Measurements from ENCODE around the gene S100B. TPM values are rescaled to one million over a fixed set of nuclear protein-coding genes. Genes with fewer than 3 reads are reported as not detected.

Gene S100B
- total RNA-seq, 1 donor from 2014 or later = not detected

DNA sequence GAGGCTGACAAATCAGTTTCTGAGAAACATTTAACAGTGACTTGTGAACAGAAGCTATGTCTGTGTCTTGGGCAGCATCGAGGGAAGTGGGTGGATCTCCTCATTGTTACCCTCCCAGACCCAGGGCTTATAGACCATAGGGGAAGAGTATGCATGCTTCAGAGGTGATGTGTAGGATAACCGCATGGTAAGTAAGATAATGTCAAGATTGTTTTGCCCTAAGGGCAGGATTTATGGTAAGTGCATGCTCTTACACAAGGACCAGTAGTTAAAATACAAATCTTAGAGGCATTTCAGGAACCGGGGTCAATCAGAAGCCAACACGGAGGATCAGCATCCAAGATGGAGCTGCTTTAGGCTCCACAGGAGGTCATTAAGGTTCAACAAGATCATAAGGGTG is 22.8 kb upstream of the S100B start:
- no peak for DNase-seq (ENCODE audit: low read depth in 2 of 2)

DNA sequence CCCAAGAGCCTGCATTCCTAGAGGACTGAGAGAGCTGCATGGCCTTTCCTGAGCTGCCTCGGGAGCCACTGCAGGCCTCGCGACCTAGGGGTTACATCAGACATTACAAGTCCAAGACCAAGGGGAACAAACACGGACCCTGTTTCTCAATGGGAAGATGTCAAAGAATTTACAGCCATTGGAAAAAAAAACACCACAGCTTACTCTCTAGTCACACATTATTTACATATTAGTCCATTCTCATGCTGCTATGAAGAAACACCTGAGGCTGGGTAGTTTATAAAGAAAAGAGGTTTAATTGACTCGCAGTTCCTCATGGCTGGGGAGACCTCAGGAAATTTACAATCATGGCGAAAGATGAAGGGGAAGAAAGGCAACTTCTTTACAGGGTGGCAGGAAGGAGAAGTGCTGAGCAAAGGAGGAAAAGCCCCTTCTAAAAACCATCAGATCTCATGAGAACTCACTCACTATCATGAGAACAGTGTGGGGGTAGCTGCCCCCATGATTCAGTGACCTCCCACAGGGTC is 22.2 kb upstream of the S100B start:
- no peak for DNase-seq (ENCODE audit: low read depth in 2 of 2)

DNA sequence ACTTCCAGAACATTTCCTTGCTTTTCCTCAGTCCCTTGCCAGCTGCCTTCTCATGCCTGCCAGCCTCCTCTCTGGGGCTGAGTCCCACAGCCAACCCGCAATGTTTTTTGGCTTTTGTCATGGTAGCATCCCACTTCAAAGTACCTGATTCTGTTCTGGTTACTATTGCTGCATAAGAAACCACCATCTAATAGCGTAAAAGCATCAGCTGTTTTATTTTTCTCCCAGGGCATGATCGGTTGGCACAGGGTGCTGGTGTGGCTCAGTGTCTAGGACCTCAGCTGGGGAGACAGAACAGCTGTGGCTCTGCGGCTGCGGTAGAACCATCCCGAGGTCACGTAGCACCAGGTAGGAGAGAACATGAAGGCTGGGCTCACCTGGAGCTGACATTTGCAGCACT is 21.7 kb upstream of the S100B start:
- DNase-seq (ENCODE audit: low read depth in 2 of 2) = no peak

DNA sequence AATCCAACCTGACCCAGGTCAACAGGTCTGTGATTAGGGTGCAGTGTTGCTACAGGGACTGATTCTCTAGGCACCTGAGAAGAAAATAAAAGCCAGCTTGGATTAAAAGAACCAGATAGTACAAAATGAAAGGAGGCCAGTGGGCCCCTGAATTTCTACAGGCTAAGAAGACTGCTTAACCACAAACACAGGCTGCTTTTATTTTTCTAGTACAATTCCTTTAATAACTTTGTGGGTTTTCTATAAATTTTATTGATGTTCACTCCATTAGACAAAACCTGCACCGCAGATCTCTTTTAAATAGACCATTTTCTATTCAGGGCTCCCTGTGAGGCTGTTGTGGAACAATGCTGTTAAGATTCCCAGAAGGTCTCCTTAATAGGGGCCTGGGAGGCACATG is 20.9 kb upstream of the S100B start:
- no peak for DNase-seq (ENCODE audit: low read depth in 2 of 2)

DNA sequence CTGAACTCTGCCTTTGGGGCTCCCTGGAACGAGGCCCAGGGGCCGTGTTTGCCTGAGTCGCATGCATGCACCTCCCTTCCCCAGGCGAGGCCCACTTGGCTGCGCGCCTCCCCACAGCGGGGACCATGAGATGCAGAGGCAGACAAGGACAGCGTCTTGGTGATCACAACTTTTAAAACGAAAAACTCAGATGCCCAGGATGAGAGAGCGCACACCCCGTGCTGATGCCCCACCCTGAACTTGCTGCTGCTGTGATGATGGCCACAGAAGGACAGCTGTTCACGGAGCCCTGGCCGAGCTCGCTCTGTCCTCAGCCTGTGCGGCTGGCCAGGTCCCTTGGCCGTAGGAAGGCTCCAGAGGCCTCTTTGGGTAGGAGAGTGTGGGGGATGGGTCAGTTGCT is 19.2 kb upstream of the S100B start:
- DNase-seq (ENCODE audit: low read depth in 2 of 2) = no peak

DNA sequence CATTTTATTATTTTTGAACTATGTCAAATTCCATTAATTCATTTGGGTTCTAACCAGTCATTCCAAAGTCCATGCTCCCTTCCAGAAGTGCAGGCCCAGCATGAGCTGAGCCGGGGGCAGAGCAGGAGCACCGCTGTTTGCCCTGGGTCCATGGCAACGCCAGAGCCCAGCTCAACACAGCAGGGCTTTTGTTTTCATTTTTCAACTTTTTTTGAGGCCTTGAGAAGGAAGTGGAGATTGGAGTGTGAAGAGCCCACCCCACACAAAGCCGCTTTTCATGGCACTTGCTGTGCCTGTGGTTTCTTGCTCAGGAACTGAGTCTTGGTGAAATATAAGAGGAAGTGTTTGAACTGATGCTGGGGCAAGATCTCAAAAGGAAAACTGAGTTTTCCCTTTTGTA is 17.3 kb upstream of the S100B start:
- no peak for DNase-seq (ENCODE audit: low read depth in 2 of 2)

DNA sequence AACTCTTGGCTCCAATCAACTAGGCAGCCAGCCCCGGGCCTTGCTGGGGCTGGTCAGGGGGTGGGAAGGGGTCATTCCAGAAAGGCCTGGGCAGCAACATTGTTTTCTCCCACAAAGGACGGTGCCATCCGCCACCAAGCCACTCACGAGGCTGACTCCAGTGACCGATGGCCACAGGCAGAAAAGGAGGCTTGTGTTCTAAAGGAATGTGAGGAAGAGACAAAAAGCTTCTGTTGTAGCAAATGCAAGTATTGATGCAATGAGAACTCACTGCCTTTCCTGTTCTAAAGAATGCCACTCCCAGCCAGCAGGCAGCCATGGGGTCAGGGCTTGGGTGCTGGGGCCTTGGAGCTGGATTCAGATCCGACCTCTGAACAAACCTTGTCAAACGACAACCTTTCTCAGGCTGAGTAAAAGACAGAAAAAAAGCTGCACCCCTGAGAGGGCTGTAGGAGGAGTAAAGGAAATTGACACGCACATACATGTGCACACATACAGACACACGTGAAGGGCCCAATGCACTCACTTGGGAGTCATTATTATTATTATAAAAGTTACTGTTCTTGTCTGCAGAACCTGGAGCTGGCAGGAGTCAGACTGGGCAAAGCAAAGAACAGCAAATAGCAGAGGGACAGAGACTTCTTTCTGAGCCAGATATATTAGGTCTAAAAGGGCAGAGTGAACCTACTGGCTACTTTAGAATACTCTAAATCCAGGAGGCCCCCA is 16.7 kb upstream of the S100B start:
- no peak for DNase-seq (ENCODE audit: low read depth in 2 of 2)

DNA sequence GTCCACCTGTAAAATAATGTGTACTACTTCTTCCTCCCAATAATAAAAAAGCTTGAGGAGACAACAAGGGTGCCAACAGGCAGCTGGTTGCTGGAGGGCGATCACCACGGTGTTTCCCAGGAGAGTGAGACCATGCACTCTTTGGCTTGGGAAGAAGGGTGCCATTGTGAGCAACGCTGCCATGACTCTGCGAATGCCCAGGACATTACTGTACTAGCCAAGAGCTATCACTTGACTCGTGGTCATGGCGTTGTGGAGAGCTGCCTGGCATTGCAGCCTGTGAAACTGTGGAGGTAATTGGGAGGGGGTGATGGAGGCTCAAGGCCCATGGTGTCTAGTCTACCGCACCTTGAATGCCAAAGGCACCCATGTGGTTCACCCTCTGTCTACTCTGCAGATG is 16.0 kb upstream of the S100B start:
- no peak for DNase-seq (ENCODE audit: low read depth in 2 of 2)

DNA sequence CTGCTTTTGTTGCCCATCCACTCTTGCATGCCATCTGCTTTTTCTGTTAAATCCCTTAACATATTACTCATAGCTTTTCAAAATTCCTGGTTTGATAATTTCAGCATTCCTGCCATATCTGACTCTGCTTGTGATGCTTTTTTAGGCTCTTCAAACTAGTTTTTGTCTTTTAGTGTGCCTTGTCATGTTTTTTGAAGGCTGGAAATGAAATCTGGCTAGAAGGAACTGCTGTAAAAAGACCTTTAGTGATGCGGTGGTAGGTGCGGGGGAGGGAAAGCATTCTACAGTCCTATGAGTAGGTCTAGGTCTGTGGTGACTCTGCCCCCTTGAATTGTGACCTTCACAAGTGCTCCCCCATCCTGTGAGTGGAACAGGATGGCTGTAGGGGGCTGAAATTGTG is 15.0 kb upstream of the S100B start:
- DNase-seq (ENCODE audit: low read depth in 2 of 2) = no peak

DNA sequence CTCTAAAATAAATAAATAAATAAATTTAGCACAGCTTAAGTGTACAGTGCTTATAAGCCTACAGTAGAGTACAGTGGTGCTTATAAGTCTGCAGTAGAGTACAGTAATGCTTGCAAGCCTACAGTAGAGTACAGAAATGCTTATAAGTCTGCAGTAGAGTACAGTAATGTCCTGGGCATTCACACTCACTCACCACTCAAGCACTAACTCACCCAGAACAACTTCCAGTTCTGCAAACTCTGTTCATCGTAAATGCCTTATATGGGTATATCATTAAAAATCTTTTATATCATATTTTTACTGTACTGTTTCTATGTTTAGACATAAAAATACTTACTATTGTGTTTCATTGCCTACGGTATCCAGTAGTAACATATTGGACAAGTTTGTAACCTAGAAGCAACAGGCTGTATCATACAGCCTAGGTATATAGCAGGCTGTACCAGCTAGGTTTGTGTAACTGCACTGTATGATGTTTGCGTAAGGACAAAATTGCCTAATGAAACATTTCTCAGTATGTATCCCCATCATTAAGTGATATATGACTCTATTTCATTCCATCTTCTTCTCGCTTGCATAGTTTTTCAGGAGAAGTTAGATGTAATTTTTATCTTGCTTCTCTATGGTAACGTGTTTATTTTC is 14.0 kb upstream of the S100B start:
- DNase-seq (ENCODE audit: low read depth in 2 of 2) = no peak

DNA sequence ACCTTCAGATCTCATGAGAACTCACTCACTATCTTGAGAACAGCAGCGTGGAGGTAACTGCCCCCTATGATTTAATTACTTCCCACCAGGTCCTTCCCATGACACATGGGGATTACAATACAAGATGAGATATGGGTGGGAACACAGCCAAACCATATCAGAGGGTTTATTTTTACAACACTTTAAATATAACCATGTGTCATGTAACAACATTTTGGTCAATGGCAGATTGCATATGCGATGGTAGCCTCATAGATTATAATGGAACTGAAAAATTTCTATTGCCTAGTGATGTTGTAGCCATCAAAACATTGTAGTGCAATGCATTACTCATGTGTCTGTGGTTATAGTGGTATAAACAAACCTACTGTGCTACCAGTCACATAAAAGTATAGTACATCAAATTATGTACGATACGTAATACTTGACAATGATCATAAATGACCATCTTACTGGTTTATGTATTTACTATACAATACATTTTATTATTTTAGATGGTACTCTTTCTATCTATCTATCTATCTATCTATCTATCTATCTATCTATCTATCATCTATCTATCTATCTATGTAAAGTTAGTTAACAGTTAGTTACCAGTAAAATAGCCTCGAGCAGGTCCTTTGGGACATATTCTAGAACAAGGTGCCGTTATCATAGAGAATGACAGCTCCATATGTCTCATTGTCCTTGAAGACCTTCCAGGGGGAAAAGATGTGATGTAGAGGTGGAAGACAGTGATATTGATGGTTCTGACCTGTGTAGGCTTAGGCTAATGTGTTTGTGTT is 12.6 kb upstream of the S100B start:
- DNase-seq (ENCODE audit: low read depth in 2 of 2) = peak in 1 of 2 donors; percentile 18

DNA sequence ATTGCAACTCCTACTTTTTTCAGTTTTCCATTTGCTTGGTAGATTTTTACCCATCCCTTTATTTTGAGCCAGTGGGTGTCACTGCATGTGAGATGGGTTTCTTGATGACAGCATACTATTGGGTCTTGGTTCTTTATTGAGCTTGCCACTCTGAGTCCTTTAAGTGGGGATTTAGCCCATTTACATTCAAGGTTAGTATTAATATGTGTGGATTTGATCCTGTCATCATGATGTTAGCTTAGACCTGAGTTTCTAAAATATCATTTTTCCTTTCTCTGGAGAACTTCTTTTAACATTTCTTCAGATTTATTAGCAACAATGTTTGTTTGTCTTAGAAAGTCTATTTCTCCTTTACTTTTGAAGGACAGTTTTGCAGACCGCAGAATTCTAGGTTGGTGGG is 11.8 kb upstream of the S100B start:
- no peak for DNase-seq (ENCODE audit: low read depth in 2 of 2)

DNA sequence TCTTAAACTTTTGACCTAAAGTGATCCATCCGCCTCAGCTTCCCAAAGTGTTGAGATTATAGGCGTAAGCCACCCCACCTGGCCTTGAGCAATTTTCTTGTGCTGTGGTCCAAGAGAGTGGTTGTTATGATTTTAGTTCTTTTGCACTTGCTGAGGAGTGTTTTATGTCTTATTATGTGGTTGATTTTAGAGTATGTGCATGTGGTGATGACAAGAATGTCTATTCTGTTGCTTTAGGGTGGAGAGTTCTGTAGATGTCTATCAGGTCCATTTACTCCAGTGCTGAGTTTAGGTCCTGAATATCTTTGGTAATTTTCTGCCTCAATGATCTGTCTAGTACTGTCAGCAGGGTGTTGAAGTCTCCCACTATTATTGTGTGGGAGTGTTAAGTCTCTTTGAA is 11.2 kb upstream of the S100B start:
- DNase-seq (ENCODE audit: low read depth in 2 of 2) = no peak

DNA sequence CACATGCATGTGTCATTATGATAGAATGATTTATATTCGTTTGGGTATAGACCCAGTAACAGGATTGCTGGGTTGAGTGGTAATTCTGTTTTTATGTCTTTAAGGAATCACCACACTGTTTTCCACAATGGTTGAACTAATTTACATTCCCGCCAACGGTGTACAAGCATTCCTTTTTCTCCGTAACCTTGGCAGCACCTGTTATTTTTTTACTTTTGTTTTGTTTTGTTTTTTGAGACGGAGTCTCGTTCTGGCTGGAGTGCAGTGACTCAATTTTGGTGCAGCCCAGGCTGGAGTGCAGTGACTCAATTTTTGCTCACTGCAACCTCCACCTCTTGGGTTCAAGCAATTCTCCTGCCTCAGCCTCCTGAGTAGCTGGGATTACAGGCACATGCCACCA is 8.5 kb upstream of the S100B start:
- DNase-seq (ENCODE audit: low read depth in 2 of 2) = no peak

DNA sequence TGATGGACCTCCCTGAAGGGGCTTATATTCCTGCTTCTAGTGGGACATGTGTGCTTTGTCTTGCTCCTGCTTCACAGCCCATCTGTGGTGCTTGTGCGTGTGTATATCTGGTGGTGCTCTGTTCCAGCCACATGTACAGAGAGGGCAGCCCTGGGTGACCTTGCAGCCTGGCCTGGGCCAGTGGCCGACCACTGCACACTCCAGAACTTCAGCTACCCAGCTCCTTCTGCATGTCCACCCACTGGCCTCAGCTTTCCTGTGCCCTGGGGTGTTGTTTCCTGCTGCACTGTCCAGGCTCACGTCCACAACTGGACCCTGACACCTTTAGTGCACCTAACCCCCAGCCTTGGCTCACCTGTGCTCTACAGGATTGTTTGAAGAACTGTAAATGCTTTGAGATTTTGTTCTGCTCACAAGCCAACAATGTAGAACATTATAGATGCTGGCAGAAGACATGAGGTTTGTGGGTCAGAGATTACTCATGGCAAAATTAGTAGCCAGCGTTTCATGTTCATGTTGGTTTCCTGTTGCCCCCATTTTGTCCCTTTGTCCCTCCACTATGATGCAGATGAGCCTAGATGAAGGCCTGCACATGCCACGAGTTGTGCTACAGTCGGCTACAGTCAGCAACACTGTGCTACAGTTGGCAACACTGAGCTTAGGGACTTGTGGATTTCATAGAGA is 5.3 kb upstream of the S100B start:
- DNase-seq (ENCODE audit: low read depth in 2 of 2) = no peak

DNA sequence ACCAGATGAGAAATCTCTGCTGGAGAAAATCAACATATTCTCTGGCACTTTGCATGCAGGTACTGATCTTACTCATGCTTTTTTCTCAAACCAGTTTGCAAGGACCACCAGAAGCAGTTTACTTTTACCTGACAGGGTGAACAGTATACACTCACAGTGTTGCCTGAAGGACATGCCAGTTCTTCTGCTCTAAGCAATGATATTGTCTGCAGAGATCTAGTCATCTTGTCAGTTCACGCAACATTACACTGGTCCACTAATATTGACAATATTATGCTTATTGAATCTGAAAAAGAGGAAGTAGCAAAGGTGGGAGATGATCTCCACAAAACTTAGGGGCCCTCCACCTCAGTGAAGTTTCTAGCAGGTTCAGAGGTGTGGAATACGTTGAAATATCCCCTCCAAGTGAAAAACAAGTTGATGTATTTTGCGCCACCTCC is 3.8 kb upstream of the S100B start:
- DNase-seq (ENCODE audit: low read depth in 2 of 2) = no peak

DNA sequence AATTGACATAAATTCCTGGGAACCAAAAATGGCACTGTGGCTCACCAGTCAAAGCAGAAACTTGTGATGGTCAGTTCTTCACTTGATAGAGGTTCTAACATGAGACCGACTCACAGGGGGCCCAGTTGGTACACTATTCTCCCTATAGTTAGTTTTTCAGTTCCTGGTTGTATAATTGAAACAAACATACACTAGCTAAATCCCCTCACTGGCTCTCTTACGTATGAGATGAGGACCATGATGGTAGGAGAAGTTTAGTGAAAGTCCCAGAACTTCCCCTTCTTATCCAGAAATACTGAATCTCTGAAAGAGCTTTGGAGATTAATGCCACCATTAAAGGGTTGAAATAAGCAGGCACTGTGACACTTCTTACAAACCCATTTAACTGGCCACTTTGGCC is 2.8 kb upstream of the S100B start:
- DNase-seq (ENCODE audit: low read depth in 2 of 2) = no peak

DNA sequence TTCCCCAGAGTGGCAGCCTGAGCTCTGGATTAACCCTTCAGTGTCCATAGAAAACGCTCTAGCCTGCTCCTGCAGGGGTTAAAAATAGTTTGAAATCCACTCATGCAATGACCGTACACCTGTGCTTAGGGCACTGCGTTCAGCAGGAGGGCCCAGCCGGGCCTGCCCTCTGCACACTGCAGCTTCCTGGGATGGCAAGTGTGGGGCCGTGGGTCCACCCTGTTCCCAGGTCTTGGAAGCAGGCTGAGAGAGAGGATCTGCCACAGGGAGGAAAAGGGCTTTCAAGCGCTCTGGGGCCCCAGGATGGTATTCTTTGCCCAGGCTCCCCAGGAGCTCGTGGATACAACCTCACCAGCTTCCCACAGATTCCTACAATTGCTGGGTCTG is 1.5 kb upstream of the S100B start:
- DNase-seq (ENCODE audit: low read depth in 2 of 2) = no peak

DNA sequence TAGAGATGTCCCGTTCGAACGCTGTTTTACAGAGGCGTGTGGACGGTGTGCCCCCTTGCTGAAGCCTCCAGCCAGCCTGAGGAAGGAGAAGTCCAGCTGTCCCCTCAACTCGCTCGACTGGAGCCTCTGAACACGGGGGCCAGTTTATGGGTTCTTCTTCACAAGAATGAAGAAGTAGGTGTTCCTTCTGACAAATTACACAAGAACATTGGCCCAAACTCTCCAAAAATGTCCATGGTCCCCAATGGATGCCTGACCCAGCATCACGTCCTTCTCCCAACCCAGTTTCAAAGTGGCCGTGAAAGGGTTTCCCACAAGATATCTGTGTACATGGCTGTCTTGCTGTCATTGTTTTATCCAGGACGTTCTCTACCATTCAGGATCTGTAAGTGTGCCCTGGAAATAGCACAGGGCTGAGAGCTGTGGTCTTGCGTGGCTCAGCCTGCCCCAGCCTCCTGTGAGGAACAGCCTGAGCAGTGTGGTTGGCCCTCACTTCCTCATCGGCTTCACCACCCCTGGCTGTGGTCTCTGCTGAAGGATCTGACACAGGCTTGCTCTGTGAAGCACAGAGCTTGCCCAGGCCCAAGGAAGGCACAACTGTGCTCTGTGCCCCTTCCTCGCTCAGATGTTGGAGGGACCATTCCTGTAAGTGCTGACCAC is 1.0 kb upstream of the S100B start:
- no peak for DNase-seq (ENCODE audit: low read depth in 2 of 2)

DNA sequence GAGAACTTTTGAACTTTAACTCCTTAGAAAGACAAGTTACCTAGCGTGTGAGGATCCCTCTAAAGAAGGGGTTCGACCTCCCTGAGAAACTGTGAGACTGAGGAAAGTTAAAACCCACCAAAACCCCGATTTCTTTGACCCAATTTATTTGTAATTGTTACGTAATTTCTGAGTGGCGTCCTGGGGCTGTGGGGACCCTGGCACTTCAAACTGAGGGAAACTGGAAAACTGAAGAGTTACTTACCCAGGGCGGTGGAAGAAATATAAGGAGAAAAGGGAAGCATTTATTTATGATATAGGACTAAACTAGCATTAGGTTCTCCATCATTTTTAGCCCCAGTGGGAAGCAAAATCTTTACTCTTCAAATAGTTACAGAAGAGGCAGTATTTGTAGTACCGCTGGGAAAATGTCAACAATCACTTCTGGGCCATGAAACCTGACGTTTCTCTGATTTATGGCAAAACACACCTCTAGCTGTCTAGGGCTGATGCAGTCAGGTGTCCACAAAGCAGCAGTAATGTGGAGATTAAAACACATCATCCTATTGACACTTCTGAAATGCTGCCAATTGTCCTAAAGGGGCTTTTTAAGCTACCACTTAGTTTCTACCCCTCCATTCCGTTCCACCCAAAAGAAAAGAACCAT is 430 bp downstream of the S100B start:
- no peak for DNase-seq (ENCODE audit: low read depth in 2 of 2)

DNA sequence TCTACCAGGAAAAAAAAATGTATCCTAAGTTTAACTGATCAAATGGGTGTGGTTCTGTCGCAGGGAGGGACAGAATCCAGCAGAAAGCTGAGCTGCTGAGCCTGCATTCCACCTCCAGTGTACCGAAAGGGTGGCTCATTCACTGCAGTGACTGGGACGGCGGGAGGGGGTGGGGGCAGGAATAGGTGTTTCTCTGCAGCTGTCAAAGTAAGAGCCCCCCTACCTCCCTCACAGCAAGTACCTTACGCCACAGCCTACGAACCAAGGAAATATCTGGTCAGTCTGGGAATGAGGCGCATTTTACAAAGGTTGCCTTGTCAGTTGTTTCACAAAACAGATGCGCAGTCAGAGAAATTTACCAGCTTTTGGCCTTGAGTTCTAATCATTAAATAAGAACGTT is 1.7 kb downstream of the S100B start:
- no peak for DNase-seq (ENCODE audit: low read depth in 2 of 2)

Data from dermis microvascular lymphatic vessel endothelial cell (primary cell).